Measurements from ENCODE around the gene TMEM161A. TPM values are rescaled to one million over a fixed set of nuclear protein-coding genes. Genes with fewer than 3 reads are reported as not detected.

The TMEM161A gene
- total RNA-seq, 2 donors from 2014 or later: 13.7 to 22.1 TPM

- 76 to 93% methylated on average over 7 of the region's 7 CpGs for WGBS, 2 donors
- no peak for TF ChIP-seq CTCF (IDR thresholded peaks at IDR 0.05)
- no peak for TF ChIP-seq POLR2A (IDR thresholded peaks at IDR 0.05)
- no peak overlapping the region for H3K4me3 ChIP-seq
- no peak for DNase-seq
- no peaks in the 10 kb centered on the region for H3K36me3 ChIP-seq (replicated peaks in 1 of 2; ENCODE audit: insufficient read depth in 1 of 2, low read depth in 2 of 2)
- no peaks in the 10 kb centered on the region for H3K27me3 ChIP-seq
- H3K9me3 ChIP-seq: no peaks in the 10 kb centered on the region
- H3K4me1 ChIP-seq: no peaks in the 10 kb centered on the region
- no peak overlapping the region for H3K27ac ChIP-seq
- ATAC-seq: no peak
- intact Hi-C loops (cut with DNase I): no loop called here
Measured at GRCh38 chr19:19162495-19162894, 24.2 kb upstream of the TMEM161A start.

GRCh38 chr19:19160461-19161035 lies 22.3 kb upstream of the TMEM161A start:
- 62 to 100% methylated on average over 1 to 15 of the region's 26 CpGs for WGBS, 2 donors
- Histone ChIP-seq H3K4me3 (no peak overlapping the region), H3K9me3 (no peaks in the 10 kb centered on the region), H3K27me3 (no peaks in the 10 kb centered on the region), H3K27ac (no peak overlapping the region), H3K36me3 (replicated peaks in 1 of 2; ENCODE audit: insufficient read depth in 1 of 2, low read depth in 2 of 2) (no peaks in the 10 kb centered on the region), H3K4me1 (no peaks in the 10 kb centered on the region)
- no peak for ATAC-seq
- no peak for TF ChIP-seq CTCF (IDR thresholded peaks at IDR 0.05)
- no peak for TF ChIP-seq POLR2A (IDR thresholded peaks at IDR 0.05)
- no peak for DNase-seq
- intact Hi-C loops (cut with DNase I): no loop called here

- Histone ChIP-seq H3K4me3 (no peak overlapping the region), H3K27me3 (no peaks in the 10 kb centered on the region), H3K27ac (no peak overlapping the region), H3K36me3 (replicated peaks in 1 of 2; ENCODE audit: insufficient read depth in 1 of 2, low read depth in 2 of 2) (no peaks in the 10 kb centered on the region), H3K9me3 (no peaks in the 10 kb centered on the region), H3K4me1 (no peaks in the 10 kb centered on the region)
- ATAC-seq (no peak), DNase-seq (no peak)
- TF ChIP-seq POLR2A (IDR thresholded peaks at IDR 0.05) (no peak), CTCF (IDR thresholded peaks at IDR 0.05) (no peak)
- intact Hi-C loops (cut with DNase I): no loop called here
- 79 to 84% methylated on average over 4 of the region's 4 CpGs for WGBS, 2 donors
Measured at GRCh38 chr19:19159534-19159933, 21.3 kb upstream of the TMEM161A start.

DNA sequence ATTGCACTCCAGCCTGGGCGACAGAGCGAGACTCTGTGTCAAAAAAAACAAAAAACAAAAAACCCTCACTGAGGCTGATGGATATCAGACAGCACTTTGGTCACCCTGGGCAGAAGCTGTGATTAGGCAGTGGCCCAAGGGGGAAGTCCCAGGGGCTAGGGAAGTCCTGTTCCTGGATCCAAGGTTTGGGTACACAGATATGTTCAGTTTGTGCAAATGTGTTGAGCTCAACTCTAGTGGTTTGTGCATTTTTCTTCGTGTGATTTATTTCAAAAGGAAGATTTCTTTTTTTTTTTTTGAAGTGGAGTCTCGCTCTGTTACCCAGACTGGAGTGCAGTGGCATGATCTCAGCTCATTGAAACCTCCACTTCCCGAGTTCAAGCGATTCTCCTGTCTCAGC lies 19.5 kb upstream of the TMEM161A start:
- no peaks in the 10 kb centered on the region for H3K4me1 ChIP-seq
- ATAC-seq: no peak
- H3K27me3 ChIP-seq: no peaks in the 10 kb centered on the region
- no peak for TF ChIP-seq CTCF (IDR thresholded peaks at IDR 0.05)
- TF ChIP-seq POLR2A (IDR thresholded peaks at IDR 0.05): no peak
- H3K9me3 ChIP-seq: no peaks in the 10 kb centered on the region
- 80 to 91% methylated on average over 6 of the region's 6 CpGs for WGBS, 2 donors
- intact Hi-C loops (cut with DNase I): no loop called here
- H3K36me3 ChIP-seq (replicated peaks in 1 of 2; ENCODE audit: insufficient read depth in 1 of 2, low read depth in 2 of 2): no peaks in the 10 kb centered on the region
- no peak overlapping the region for H3K27ac ChIP-seq
- no peak for DNase-seq
- no peak overlapping the region for H3K4me3 ChIP-seq

GRCh38 chr19:19155495-19156219 lies 17.4 kb upstream of the TMEM161A start:
- H3K27me3 ChIP-seq: no peaks in the 10 kb centered on the region
- DNase-seq: no peak
- H3K9me3 ChIP-seq: no peaks in the 10 kb centered on the region
- no peak for TF ChIP-seq POLR2A (IDR thresholded peaks at IDR 0.05)
- TF ChIP-seq CTCF (IDR thresholded peaks at IDR 0.05): no peak
- ATAC-seq: no peak
- WGBS, 2 donors: 93% methylated on average over 8 to 10 of the region's 10 CpGs
- no peak overlapping the region for H3K4me3 ChIP-seq
- H3K27ac ChIP-seq: no peak overlapping the region
- intact Hi-C loops (cut with DNase I): no loop called here
- H3K36me3 ChIP-seq (replicated peaks in 1 of 2; ENCODE audit: insufficient read depth in 1 of 2, low read depth in 2 of 2): no peaks in the 10 kb centered on the region
- no peaks in the 10 kb centered on the region for H3K4me1 ChIP-seq
